ENCODE data around the gene ABRACL. TPM values are rescaled to one million over a fixed set of nuclear protein-coding genes. Genes with fewer than 3 reads are reported as not detected.

Gene ABRACL
- total RNA-seq, 1 experiment from 2014 or later, result 117 TPM

DNA sequence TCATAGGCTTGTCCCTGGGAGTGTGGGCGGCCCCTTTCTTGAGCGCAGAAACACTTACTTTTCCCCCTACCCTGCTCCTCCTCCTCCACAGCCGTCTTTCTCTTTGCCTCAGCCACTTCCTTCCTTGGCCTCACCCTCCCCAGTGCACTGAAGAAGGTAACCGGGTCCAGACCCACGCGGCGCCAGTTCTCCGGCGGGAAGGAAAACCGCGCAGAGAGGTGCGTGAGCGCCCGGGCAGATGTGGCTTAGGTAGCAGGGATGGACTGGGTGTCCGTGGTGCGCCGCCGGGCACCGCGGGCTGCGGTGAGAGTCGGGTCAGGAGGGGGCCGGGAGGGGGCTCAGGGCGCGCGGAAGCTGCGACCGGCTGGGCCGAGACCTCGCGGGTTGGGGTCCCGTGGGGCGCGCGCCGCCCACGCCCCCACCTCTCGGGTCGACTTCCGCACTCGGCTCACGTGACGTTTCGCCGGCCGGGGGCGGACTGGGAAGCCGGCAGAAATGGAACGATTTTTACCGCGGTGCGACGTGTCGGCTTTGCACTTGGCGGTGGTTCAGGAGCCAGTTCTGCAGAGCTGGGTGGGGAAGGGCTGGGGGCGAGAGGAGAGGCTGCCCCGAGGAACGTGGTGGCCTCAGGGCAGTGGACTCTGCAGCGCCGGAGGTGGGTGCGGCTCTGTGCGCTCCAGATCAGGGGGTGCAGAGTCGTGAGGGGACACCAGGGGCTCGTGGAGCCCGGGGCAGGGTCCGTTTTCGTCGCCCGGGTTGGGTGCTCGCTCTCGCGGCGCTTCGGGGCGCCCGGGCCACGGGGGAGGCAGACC lies at the start of gene ABRACL (continued):
- TF ChIP-seq, protein P1, sequence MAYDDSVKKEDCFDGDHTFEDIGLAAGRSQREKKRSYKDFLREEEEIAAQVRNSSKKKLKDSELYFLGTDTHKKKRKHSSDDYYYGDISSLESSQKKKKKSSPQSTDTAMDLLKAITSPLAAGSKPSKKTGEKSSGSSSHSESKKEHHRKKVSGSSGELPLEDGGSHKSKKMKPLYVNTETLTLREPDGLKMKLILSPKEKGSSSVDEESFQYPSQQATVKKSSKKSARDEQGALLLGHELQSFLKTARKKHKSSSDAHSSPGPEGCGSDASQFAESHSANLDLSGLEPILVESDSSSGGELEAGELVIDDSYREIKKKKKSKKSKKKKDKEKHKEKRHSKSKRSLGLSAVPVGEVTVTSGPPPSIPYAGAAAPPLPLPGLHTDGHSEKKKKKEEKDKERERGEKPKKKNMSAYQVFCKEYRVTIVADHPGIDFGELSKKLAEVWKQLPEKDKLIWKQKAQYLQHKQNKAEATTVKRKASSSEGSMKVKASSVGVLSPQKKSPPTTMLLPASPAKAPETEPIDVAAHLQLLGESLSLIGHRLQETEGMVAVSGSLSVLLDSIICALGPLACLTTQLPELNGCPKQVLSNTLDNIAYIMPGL (CRISPR knock-in tag; IDR thresholded peaks at IDR 0.05), result peak; percentile 85
- TF ChIP-seq CBFB (CRISPR knock-in tag; IDR thresholded peaks at IDR 0.05; ENCODE audit: low read depth) (no peak; the same call in 1 of the 2 replicates), ZNF317 (CRISPR knock-in tag; IDR thresholded peaks at IDR 0.05; ENCODE audit: borderline replicate concordance, low read depth) (no peak), FOXP1 (CRISPR knock-in tag; IDR thresholded peaks at IDR 0.05; ENCODE audit: borderline replicate concordance) (no peak), TCF7 (CRISPR knock-in tag; IDR thresholded peaks at IDR 0.05; ENCODE audit: low read depth) (no peak), ZNF138 (CRISPR knock-in tag; conservative IDR thresholded peaks at IDR 0.05) (0 out of 2 replicates have a peak, but pooled peaks have one; percentile 26), GTF2I (CRISPR knock-in tag; conservative IDR thresholded peaks at IDR 0.05) (no peak), TP53 (CRISPR knock-in tag; IDR thresholded peaks at IDR 0.05) (peak; percentile 65), ZNF396 (CRISPR knock-in tag; IDR thresholded peaks at IDR 0.05; ENCODE audit: borderline replicate concordance) (no peak), ZNF423 (CRISPR knock-in tag; IDR thresholded peaks at IDR 0.05) (0 out of 2 replicates have a peak, but pooled peaks have one; percentile 42), IRF2 (CRISPR knock-in tag; IDR thresholded peaks at IDR 0.05; ENCODE audit: borderline replicate concordance, low read depth) (no peak), HMGA2 (CRISPR knock-in tag; IDR thresholded peaks at IDR 0.05) (no peak), ZNF671 (CRISPR knock-in tag; IDR thresholded peaks at IDR 0.05) (no peak), SMAD3 (CRISPR knock-in tag; IDR thresholded peaks at IDR 0.05; ENCODE audit: borderline replicate concordance) (0 out of 2 replicates have a peak, but pooled peaks have one; percentile 42)
- TF ChIP-seq, protein P2, sequence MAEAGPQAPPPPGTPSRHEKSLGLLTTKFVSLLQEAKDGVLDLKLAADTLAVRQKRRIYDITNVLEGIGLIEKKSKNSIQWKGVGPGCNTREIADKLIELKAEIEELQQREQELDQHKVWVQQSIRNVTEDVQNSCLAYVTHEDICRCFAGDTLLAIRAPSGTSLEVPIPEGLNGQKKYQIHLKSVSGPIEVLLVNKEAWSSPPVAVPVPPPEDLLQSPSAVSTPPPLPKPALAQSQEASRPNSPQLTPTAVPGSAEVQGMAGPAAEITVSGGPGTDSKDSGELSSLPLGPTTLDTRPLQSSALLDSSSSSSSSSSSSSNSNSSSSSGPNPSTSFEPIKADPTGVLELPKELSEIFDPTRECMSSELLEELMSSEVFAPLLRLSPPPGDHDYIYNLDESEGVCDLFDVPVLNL (CRISPR knock-in tag; IDR thresholded peaks at IDR 0.05; ENCODE audit: borderline replicate concordance, low read depth), result no peak
- TF ChIP-seq, protein P3, sequence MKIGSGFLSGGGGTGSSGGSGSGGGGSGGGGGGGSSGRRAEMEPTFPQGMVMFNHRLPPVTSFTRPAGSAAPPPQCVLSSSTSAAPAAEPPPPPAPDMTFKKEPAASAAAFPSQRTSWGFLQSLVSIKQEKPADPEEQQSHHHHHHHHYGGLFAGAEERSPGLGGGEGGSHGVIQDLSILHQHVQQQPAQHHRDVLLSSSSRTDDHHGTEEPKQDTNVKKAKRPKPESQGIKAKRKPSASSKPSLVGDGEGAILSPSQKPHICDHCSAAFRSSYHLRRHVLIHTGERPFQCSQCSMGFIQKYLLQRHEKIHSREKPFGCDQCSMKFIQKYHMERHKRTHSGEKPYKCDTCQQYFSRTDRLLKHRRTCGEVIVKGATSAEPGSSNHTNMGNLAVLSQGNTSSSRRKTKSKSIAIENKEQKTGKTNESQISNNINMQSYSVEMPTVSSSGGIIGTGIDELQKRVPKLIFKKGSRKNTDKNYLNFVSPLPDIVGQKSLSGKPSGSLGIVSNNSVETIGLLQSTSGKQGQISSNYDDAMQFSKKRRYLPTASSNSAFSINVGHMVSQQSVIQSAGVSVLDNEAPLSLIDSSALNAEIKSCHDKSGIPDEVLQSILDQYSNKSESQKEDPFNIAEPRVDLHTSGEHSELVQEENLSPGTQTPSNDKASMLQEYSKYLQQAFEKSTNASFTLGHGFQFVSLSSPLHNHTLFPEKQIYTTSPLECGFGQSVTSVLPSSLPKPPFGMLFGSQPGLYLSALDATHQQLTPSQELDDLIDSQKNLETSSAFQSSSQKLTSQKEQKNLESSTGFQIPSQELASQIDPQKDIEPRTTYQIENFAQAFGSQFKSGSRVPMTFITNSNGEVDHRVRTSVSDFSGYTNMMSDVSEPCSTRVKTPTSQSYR (CRISPR knock-in tag; IDR thresholded peaks at IDR 0.05), result no peak
- TF ChIP-seq, protein P4, sequence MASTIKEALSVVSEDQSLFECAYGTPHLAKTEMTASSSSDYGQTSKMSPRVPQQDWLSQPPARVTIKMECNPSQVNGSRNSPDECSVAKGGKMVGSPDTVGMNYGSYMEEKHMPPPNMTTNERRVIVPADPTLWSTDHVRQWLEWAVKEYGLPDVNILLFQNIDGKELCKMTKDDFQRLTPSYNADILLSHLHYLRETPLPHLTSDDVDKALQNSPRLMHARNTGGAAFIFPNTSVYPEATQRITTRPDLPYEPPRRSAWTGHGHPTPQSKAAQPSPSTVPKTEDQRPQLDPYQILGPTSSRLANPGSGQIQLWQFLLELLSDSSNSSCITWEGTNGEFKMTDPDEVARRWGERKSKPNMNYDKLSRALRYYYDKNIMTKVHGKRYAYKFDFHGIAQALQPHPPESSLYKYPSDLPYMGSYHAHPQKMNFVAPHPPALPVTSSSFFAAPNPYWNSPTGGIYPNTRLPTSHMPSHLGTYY (CRISPR knock-in tag; IDR thresholded peaks at IDR 0.05), result no peak
- TF ChIP-seq, protein P5, sequence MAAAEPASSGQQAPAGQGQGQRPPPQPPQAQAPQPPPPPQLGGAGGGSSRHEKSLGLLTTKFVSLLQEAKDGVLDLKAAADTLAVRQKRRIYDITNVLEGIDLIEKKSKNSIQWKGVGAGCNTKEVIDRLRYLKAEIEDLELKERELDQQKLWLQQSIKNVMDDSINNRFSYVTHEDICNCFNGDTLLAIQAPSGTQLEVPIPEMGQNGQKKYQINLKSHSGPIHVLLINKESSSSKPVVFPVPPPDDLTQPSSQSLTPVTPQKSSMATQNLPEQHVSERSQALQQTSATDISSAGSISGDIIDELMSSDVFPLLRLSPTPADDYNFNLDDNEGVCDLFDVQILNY (CRISPR knock-in tag; IDR thresholded peaks at IDR 0.05), result 0 out of 2 replicates have a peak, but pooled peaks have one; percentile 27
- TF ChIP-seq, protein P6, sequence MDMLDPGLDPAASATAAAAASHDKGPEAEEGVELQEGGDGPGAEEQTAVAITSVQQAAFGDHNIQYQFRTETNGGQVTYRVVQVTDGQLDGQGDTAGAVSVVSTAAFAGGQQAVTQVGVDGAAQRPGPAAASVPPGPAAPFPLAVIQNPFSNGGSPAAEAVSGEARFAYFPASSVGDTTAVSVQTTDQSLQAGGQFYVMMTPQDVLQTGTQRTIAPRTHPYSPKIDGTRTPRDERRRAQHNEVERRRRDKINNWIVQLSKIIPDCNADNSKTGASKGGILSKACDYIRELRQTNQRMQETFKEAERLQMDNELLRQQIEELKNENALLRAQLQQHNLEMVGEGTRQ (CRISPR knock-in tag; IDR thresholded peaks at IDR 0.05), result peak; percentile 93
- TF ChIP-seq, protein P7, sequence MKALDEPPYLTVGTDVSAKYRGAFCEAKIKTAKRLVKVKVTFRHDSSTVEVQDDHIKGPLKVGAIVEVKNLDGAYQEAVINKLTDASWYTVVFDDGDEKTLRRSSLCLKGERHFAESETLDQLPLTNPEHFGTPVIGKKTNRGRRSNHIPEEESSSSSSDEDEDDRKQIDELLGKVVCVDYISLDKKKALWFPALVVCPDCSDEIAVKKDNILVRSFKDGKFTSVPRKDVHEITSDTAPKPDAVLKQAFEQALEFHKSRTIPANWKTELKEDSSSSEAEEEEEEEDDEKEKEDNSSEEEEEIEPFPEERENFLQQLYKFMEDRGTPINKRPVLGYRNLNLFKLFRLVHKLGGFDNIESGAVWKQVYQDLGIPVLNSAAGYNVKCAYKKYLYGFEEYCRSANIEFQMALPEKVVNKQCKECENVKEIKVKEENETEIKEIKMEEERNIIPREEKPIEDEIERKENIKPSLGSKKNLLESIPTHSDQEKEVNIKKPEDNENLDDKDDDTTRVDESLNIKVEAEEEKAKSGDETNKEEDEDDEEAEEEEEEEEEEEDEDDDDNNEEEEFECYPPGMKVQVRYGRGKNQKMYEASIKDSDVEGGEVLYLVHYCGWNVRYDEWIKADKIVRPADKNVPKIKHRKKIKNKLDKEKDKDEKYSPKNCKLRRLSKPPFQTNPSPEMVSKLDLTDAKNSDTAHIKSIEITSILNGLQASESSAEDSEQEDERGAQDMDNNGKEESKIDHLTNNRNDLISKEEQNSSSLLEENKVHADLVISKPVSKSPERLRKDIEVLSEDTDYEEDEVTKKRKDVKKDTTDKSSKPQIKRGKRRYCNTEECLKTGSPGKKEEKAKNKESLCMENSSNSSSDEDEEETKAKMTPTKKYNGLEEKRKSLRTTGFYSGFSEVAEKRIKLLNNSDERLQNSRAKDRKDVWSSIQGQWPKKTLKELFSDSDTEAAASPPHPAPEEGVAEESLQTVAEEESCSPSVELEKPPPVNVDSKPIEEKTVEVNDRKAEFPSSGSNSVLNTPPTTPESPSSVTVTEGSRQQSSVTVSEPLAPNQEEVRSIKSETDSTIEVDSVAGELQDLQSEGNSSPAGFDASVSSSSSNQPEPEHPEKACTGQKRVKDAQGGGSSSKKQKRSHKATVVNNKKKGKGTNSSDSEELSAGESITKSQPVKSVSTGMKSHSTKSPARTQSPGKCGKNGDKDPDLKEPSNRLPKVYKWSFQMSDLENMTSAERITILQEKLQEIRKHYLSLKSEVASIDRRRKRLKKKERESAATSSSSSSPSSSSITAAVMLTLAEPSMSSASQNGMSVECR (CRISPR knock-in tag; IDR thresholded peaks at IDR 0.05; ENCODE audit: borderline replicate concordance), result no peak

Data from WTC11 (cell line).